ENCODE measurements around the gene C2orf74.
A peak's percentile ranks its signal among the peaks of the same experiment; 100 is the strongest.
"Not testable (repeated sequence)": the region's sequence is repeated elsewhere in the genome, so short reads cannot be mapped to it uniquely, and the experiment has no call there.

The C2orf74 gene

DNA sequence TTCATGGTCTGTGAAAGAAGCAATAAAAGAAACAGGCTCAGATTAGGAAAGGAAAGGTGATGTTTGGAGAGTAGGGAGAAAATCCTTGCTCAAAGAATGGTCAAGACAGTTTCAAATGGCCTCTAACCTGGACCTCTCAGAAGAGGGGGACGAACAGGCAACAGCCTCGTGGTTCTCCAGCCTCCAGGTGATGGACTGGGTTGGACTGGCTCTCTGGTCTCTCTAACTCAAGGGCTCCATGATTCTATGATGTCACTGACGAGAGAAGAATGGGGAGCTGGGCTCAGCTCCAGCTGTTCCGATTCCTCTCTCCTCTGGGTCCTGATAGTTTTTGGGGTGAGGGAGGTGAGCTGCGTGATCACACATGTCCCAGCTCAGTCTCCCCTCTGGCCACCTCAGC is at the start of gene C2orf74:
Gene C2orf74 (plus strand): TSS at position 301 of the 400 bp plus-strand sequence. CDS start 327 bp downstream, outside the sequence.
- DNase-seq (ENCODE audit: low read depth), result no peak
- TF ChIP-seq, protein P1, sequence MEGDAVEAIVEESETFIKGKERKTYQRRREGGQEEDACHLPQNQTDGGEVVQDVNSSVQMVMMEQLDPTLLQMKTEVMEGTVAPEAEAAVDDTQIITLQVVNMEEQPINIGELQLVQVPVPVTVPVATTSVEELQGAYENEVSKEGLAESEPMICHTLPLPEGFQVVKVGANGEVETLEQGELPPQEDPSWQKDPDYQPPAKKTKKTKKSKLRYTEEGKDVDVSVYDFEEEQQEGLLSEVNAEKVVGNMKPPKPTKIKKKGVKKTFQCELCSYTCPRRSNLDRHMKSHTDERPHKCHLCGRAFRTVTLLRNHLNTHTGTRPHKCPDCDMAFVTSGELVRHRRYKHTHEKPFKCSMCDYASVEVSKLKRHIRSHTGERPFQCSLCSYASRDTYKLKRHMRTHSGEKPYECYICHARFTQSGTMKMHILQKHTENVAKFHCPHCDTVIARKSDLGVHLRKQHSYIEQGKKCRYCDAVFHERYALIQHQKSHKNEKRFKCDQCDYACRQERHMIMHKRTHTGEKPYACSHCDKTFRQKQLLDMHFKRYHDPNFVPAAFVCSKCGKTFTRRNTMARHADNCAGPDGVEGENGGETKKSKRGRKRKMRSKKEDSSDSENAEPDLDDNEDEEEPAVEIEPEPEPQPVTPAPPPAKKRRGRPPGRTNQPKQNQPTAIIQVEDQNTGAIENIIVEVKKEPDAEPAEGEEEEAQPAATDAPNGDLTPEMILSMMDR (conservative IDR thresholded peaks at IDR 0.05; ENCODE audit: low read depth, low read length), result no peak
- H3K4me3 ChIP-seq (ENCODE audit: low read depth, low read length), result no peak within 1 kb of the TSS

GRCh38 chr2:61114147-61114546 is 47.8 kb upstream of the C2orf74 start:
- no peak overlapping the region for H3K4me3 ChIP-seq (ENCODE audit: low read depth, low read length)
- TF ChIP-seq, protein P1 (conservative IDR thresholded peaks at IDR 0.05; ENCODE audit: low read depth, low read length), result no peak
- DNase-seq (ENCODE audit: low read depth), result no peak

- no peak for DNase-seq (ENCODE audit: low read depth)
- TF ChIP-seq, protein P1 (conservative IDR thresholded peaks at IDR 0.05; ENCODE audit: low read depth, low read length), result no peak
- no peak overlapping the region for H3K4me3 ChIP-seq (ENCODE audit: low read depth, low read length)
Observed at GRCh38 chr2:61116302-61116701, 45.7 kb upstream of the C2orf74 start.

DNA sequence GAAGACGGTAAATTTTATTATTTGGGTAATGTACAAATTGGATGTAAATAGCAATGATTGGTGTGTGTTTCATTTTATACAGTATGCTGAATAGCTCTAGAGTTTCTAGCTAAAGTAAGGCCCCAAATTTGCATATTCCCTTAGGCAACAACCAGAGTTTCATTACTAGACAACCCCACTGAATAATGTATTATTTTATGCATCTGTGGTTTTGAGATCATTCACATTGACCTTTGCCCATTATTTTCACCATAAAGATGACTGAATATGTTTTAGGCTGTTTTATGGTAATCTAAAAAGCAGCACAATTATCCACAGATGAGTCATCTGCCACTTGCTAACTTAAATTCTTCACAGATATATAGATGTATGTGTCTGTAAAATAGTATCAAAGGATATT is 44.5 kb upstream of the C2orf74 start:
- TF ChIP-seq, protein P1 (conservative IDR thresholded peaks at IDR 0.05; ENCODE audit: low read depth, low read length), result no peak
- peak; percentile 4 for DNase-seq (ENCODE audit: low read depth)
- H3K4me3 ChIP-seq (ENCODE audit: low read depth, low read length), result no peak overlapping the region

- H3K4me3 ChIP-seq (ENCODE audit: low read depth, low read length), result no peak overlapping the region
- peak; percentile 7 for DNase-seq (ENCODE audit: low read depth)
- TF ChIP-seq, protein P1 (conservative IDR thresholded peaks at IDR 0.05; ENCODE audit: low read depth, low read length), result no peak
Observed at GRCh38 chr2:61125123-61125710, 36.8 kb upstream of the C2orf74 start.

- no peak overlapping the region for H3K4me3 ChIP-seq (ENCODE audit: low read depth, low read length)
- TF ChIP-seq, protein P1 (conservative IDR thresholded peaks at IDR 0.05; ENCODE audit: low read depth, low read length), result no peak
- no peak for DNase-seq (ENCODE audit: low read depth)
Observed at GRCh38 chr2:61125798-61126197, 36.2 kb upstream of the C2orf74 start.

GRCh38 chr2:61128122-61128521 is 33.9 kb upstream of the C2orf74 start:
- not testable (repeated sequence) for H3K4me3 ChIP-seq (ENCODE audit: low read depth, low read length); DNase-seq (ENCODE audit: low read depth)
